ENCODE data around the gene MPHOSPH10. TPM values are rescaled to one million over a fixed set of nuclear protein-coding genes. Genes with fewer than 3 reads are reported as not detected.

Gene MPHOSPH10
- total and polyA plus RNA-seq, 2 of the 13 experiments (the other 11 are each of a cell fraction or from before 2014, with no cell fraction given): 37.8 to 137 TPM

DNA sequence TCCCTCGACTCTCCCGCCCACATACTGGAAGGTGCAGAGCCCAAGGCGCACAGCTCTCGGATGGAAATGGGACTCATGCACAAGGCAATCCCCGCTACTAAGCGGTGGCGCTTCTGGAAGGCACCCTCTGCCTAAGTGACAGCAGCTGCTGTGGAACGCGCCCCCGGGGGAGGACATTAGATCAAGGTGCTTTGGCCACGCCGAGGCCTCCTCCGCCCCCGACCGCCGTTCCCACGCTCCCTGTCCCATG is 607 bp upstream of the MPHOSPH10 start (continued):
- TF ChIP-seq FLYWCH1 (CRISPR knock-in tag; IDR thresholded peaks at IDR 0.05) (no peak), ZNF777 (CRISPR knock-in tag; IDR thresholded peaks at IDR 0.05) (no peak; the same call in 1 of the 2 replicates), ZNF616 (CRISPR knock-in tag; IDR thresholded peaks at IDR 0.05; ENCODE audit: low read depth) (peak; percentile 54; the same call in 1 of the 2 replicates), SNRNP70 (IDR thresholded peaks at IDR 0.05; ENCODE audit: low read depth, low read length) (no peak), ZNF558 (CRISPR knock-in tag; IDR thresholded peaks at IDR 0.05; ENCODE audit: borderline replicate concordance) (no peak; the same call in 1 of the 2 replicates), ZSCAN31 (CRISPR knock-in tag; IDR thresholded peaks at IDR 0.05; ENCODE audit: low read depth) (peak; percentile 74; the same call in 1 of the 2 replicates), ZNF569 (CRISPR knock-in tag; IDR thresholded peaks at IDR 0.05; ENCODE audit: borderline replicate concordance) (no peak), ZFP36L1 (CRISPR knock-in tag; IDR thresholded peaks at IDR 0.05) (0 out of 2 replicates have a peak, but pooled peaks have one; percentile 16), ZMYM4 (CRISPR knock-in tag; IDR thresholded peaks at IDR 0.05) (no peak; the same call in 1 of the 2 replicates), ZNF451 (CRISPR knock-in tag; IDR thresholded peaks at IDR 0.05) (0 out of 2 replicates have a peak, but pooled peaks have one; percentile 27), HIVEP1 (CRISPR knock-in tag; IDR thresholded peaks at IDR 0.05) (0 out of 2 replicates have a peak, but pooled peaks have one; percentile 39), ZNF790 (CRISPR knock-in tag; IDR thresholded peaks at IDR 0.05; ENCODE audit: borderline replicate concordance) (no peak; the same call in 1 of the 2 replicates), PLRG1 (conservative IDR thresholded peaks at IDR 0.05) (no peak), ZNF24 (IDR thresholded peaks at IDR 0.05) (no peak), ZNF816 (CRISPR knock-in tag; IDR thresholded peaks at IDR 0.05; ENCODE audit: borderline replicate concordance) (no peak), DNMT3B (CRISPR knock-in tag; conservative IDR thresholded peaks at IDR 0.05) (no peak)
- TF ChIP-seq, protein P1, sequence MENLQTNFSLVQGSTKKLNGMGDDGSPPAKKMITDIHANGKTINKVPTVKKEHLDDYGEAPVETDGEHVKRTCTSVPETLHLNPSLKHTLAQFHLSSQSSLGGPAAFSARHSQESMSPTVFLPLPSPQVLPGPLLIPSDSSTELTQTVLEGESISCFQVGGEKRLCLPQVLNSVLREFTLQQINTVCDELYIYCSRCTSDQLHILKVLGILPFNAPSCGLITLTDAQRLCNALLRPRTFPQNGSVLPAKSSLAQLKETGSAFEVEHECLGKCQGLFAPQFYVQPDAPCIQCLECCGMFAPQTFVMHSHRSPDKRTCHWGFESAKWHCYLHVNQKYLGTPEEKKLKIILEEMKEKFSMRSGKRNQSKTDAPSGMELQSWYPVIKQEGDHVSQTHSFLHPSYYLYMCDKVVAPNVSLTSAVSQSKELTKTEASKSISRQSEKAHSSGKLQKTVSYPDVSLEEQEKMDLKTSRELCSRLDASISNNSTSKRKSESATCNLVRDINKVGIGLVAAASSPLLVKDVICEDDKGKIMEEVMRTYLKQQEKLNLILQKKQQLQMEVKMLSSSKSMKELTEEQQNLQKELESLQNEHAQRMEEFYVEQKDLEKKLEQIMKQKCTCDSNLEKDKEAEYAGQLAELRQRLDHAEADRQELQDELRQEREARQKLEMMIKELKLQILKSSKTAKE (CRISPR knock-in tag; IDR thresholded peaks at IDR 0.05; ENCODE audit: borderline replicate concordance): 0 out of 2 replicates have a peak, but pooled peaks have one; percentile 36
- TF ChIP-seq, protein P2, sequence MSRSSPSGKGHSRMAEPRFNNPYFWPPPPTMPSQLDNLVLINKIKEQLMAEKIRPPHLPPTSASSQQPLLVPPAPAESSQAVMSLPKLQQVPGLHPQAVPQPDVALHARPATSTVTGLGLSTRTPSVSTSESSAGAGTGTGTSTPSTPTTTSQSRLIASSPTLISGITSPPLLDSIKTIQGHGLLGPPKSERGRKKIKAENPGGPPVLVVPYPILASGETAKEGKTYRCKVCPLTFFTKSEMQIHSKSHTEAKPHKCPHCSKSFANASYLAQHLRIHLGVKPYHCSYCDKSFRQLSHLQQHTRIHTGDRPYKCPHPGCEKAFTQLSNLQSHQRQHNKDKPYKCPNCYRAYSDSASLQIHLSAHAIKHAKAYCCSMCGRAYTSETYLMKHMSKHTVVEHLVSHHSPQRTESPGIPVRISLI (CRISPR knock-in tag; IDR thresholded peaks at IDR 0.05; ENCODE audit: borderline replicate concordance): peak; percentile 24; the same call in 1 of the 2 replicates
- TF ChIP-seq, protein P3, sequence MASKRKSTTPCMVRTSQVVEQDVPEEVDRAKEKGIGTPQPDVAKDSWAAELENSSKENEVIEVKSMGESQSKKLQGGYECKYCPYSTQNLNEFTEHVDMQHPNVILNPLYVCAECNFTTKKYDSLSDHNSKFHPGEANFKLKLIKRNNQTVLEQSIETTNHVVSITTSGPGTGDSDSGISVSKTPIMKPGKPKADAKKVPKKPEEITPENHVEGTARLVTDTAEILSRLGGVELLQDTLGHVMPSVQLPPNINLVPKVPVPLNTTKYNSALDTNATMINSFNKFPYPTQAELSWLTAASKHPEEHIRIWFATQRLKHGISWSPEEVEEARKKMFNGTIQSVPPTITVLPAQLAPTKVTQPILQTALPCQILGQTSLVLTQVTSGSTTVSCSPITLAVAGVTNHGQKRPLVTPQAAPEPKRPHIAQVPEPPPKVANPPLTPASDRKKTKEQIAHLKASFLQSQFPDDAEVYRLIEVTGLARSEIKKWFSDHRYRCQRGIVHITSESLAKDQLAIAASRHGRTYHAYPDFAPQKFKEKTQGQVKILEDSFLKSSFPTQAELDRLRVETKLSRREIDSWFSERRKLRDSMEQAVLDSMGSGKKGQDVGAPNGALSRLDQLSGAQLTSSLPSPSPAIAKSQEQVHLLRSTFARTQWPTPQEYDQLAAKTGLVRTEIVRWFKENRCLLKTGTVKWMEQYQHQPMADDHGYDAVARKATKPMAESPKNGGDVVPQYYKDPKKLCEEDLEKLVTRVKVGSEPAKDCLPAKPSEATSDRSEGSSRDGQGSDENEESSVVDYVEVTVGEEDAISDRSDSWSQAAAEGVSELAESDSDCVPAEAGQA (IDR thresholded peaks at IDR 0.05; ENCODE audit: low read depth): no peak; the same call in 1 of the 2 replicates
- TF ChIP-seq, protein P3 (CRISPR knock-in tag; IDR thresholded peaks at IDR 0.05; ENCODE audit: borderline replicate concordance): no peak
